Smooth muscle cell (in vitro differentiated cells): ENCODE results near the gene ANKMY1. TPM values are rescaled to one million over a fixed set of nuclear protein-coding genes. Genes with fewer than 3 reads are reported as not detected.

Experiments used
- DNase-seq: peaks from one replicate; lab custom pipeline; 2025; ENCODE audit not compliant: unreplicated experiment; lab: John Stamatoyannopoulos, UW
- H2AFZ ChIP-seq: fragments of 200-600 bp; sonication (generic); 2 replicates; pipeline ENCODE4 v1.6.0; 2016; ENCODE audit warnings: antibody characterized with exemption, low read depth, mild to moderate bottlenecking
- H3F3A ChIP-seq: fragments of 200-600 bp; sonication (generic); 2 replicates; pipeline ENCODE4 v1.6.0; 2017; ENCODE audit warnings: antibody characterized with exemption, low read depth
- H3K27ac ChIP-seq: fragments of 200-600 bp; sonication (generic); 2 replicates; pipeline ENCODE4 v1.5.1; 2016; ENCODE audit warnings: low read depth, mild to moderate bottlenecking
- H3K27me3 ChIP-seq: fragments of 200-600 bp; sonication (generic); 2 replicates; pipeline ENCODE4 v1.6.1; 2016; ENCODE audit warnings: low read depth, mild to moderate bottlenecking
- H3K36me3 ChIP-seq: fragments of 200-600 bp; sonication (generic); 2 replicates; pipeline ENCODE4 v1.5.1; 2016; ENCODE audit warnings: low read depth
- H3K4me1 ChIP-seq: fragments of 200-600 bp; sonication (generic); 2 replicates; pipeline ENCODE4 v1.5.1; 2016; ENCODE audit warnings: low read depth
- H3K4me2 ChIP-seq: fragments of 200-600 bp; sonication (generic); 2 replicates; pipeline ENCODE4 v1.6.0; 2016; ENCODE audit warnings: mild to moderate bottlenecking
- H3K4me3 ChIP-seq: fragments of 200-600 bp; sonication (generic); 2 replicates; pipeline ENCODE4 v1.5.1; 2016; ENCODE audit warnings: mild to moderate bottlenecking
- H3K79me2 ChIP-seq: fragments of 200-600 bp; sonication (generic); 2 replicates; pipeline ENCODE4 v1.6.0; 2016; ENCODE audit warnings: low read depth, mild to moderate bottlenecking
- H3K9ac ChIP-seq: fragments of 200-600 bp; sonication (generic); 2 replicates; pipeline ENCODE4 v1.6.0; 2016; ENCODE audit warnings: low read depth
- H3K9me3 ChIP-seq: fragments of 200-600 bp; sonication (generic); replicated peaks from 2 replicates; pipeline ENCODE4 v1.5.1; 2016; ENCODE audit warnings: low read depth
- H4K20me1 ChIP-seq: fragments of 200-600 bp; sonication (generic); 2 replicates; pipeline ENCODE4 v1.6.0; 2016; ENCODE audit warnings: low read depth
- CTCF ChIP-seq: fragments of 200-600 bp; sonication (generic); IDR thresholded peaks from 2 replicates; pipeline ENCODE4 v1.5.1; 2017; ENCODE audit warnings: borderline replicate concordance, mild to moderate bottlenecking, antibody characterized with exemption; ENCODE audit not compliant: insufficient read depth, poor library complexity, severe bottlenecking
- WGBS: methylation state at CpG from one replicate; pipeline ENCODE4 v1.1.7; 2016; ENCODE audit warnings: low lambda C conversion rate; 5-methylcytosine and 5-hydroxymethylcytosine counted together
- polyA plus RNA-seq: library from polyadenylated mRNA; unstranded; fragments of >200 nt; fragmentation: Nextera tagmentation; extraction: Ambion mirVana; gene quantifications from 2 replicates; pipeline ENCODE4 v1.2.1, GENCODE V29; 2016
- total RNA-seq: library from RNA; depleted of rRNA; stranded (reverse); fragments of >200 nt; gene quantifications from 2 replicates; pipeline ENCODE4 v1.2.3, GENCODE V29; 2014

The ANKMY1 gene
- total and polyA plus RNA-seq, 2 experiments from 2014 or later, result 6.4 to 8.7 TPM

GRCh38 chr2:240538031-240538780 lies 19.6 kb downstream of the ANKMY1 start:
- Histone ChIP-seq H3K27me3 (no peaks in the 10 kb centered on the region), H3K4me2 (no peak overlapping the region), H3K9me3 (no peaks in the 10 kb centered on the region), H3K27ac (no peak overlapping the region), H2AFZ (no peak overlapping the region), H3K4me3 (no peak overlapping the region), H4K20me1 (no peaks in the 10 kb centered on the region), H3K4me1 (no peaks in the 10 kb centered on the region), H3K36me3 (no peaks in the 10 kb centered on the region), H3K9ac (no peak overlapping the region), H3K79me2 (no peaks in the 10 kb centered on the region), H3F3A (no peaks in the 10 kb centered on the region)
- DNase-seq, result no peak
- no peak for TF ChIP-seq CTCF
- 93% methylated on average over 34 of the region's 43 CpGs for WGBS

- H3K27ac ChIP-seq, result no peak overlapping the region
- 97% methylated on average over 1 of the region's 1 CpG for WGBS
- DNase-seq, result no peak
Measured at GRCh38 chr2:240532031-240532775, 25.6 kb downstream of the ANKMY1 start.

GRCh38 chr2:240531038-240531437 lies 26.8 kb downstream of the ANKMY1 start:
- no peaks in the 10 kb centered on the region for H4K20me1 ChIP-seq
- H3K4me3 ChIP-seq, result no peak overlapping the region
- peaks cover 13% of the 10 kb centered on the region for H3K36me3 ChIP-seq
- TF ChIP-seq CTCF, result no peak
- 95% methylated on average over 5 of the region's 5 CpGs for WGBS
- H2AFZ ChIP-seq, result no peak overlapping the region
- H3K4me2 ChIP-seq, result no peak overlapping the region
- H3K27me3 ChIP-seq, result no peaks in the 10 kb centered on the region
- H3K4me1 ChIP-seq, result no peaks in the 10 kb centered on the region
- no peaks in the 10 kb centered on the region for H3K79me2 ChIP-seq
- H3K9ac ChIP-seq, result no peak overlapping the region
- H3F3A ChIP-seq, result no peaks in the 10 kb centered on the region
- peaks cover 21% of the 10 kb centered on the region for H3K9me3 ChIP-seq
- DNase-seq, result no peak
- H3K27ac ChIP-seq, result no peak overlapping the region

More at GRCh38 chr2:240532031-240532775, 25.6 kb downstream of the ANKMY1 start:
- TF ChIP-seq CTCF, result no peak
- Histone ChIP-seq H3K9me3 (peaks cover 21% of the 10 kb centered on the region), H3F3A (no peaks in the 10 kb centered on the region), H3K36me3 (peaks cover 13% of the 10 kb centered on the region), H3K9ac (no peak overlapping the region), H3K4me3 (no peak overlapping the region), H3K27me3 (no peaks in the 10 kb centered on the region), H3K4me1 (no peaks in the 10 kb centered on the region), H2AFZ (no peak overlapping the region), H4K20me1 (no peaks in the 10 kb centered on the region), H3K4me2 (no peak overlapping the region), H3K79me2 (no peaks in the 10 kb centered on the region)
